Left lung (tissue), 10 donors: ENCODE data around the gene EPHB2. TPM values are rescaled to one million over a fixed set of nuclear protein-coding genes. Genes with fewer than 3 reads are reported as not detected.
"Not testable (repeated sequence)": the region's sequence is repeated elsewhere in the genome, so short reads cannot be mapped to it uniquely, and the experiment has no call there.

ENCODE experiments used
- ATAC-seq: fragments of 200-7000 bp; cut with Tn5 transposase; one replicate; pipeline ENCODE4 v1.9.1; 2020; ENCODE audit warnings: moderate library complexity
- DNase-seq, 4 donors: peaks; one replicate each; pipeline ENCODE4 v3.0.0-alpha.2; 2013 to 2020
- H3K27ac ChIP-seq, 2 donors: fragments of 200-600 bp; sonication (generic) in 1 of 2; one replicate each; pipeline versions ENCODE4 v1.5.0 to v1.8.0; 2020 to 2021
- H3K27me3 ChIP-seq, 2 donors: fragments of 200-600 bp; sonication (generic) in 1 of 2; one replicate each; pipeline versions ENCODE4 v1.5.0 to v1.8.0; 2020 to 2021
- H3K36me3 ChIP-seq, 2 donors: fragments of 200-600 bp; sonication (generic) in 1 of 2; one replicate each; pipeline versions ENCODE4 v1.5.0 to v1.8.0; 2020 to 2021
- H3K4me1 ChIP-seq, 2 donors: fragments of 200-600 bp; one replicate each; pipeline ENCODE4 v1.8.0; 2021
- H3K4me3 ChIP-seq, 2 donors: fragments of 200-600 bp; sonication (generic) in 1 of 2; one replicate each; pipeline versions ENCODE4 v1.5.0 to v1.8.0; 2020 to 2021; ENCODE audit warnings: mild to moderate bottlenecking in 1 of 2
- H3K9me3 ChIP-seq, 2 donors: fragments of 200-600 bp; sonication (generic) in 1 of 2; one replicate each; pipeline versions ENCODE4 v1.5.0 to v1.8.0; 2020 to 2021
- intact Hi-C, 2 donors: fragments of 100-400 bp; cut with DNase I; formaldehyde crosslinking; loops; one replicate each; pipeline versions ENCODE4 v1.11.2 to v1.14.2; 2022
- polyA plus RNA-seq, 6 donors: library from polyadenylated mRNA; unstranded; fragments of 120-200 nt; gene quantifications; one replicate each; pipeline ENCODE4 v1.2.1, GENCODE V29; 2013; ENCODE audit not compliant: insufficient read length in 6 of 6
- total RNA-seq, 2 donors: library from RNA; stranded (reverse); fragmentation: NEBNext Ultra II Directional; extraction: Animal tissue kit (Norgen Biotek cat#: 25700); gene quantifications; one replicate each; pipeline ENCODE4 v1.2.1, GENCODE V29; 2021
- TF ChIP-seq, protein P1 (sequence below), 2 donors: fragments of 200-600 bp; sonication (generic) in 1 of 2; IDR thresholded peaks; one replicate each; pipeline versions ENCODE4 v1.5.0 to v1.8.0; 2021; ENCODE audit warnings: antibody characterized with exemption in 2 of 2
- donor health status: DM: no; HTN: yes; CAD: no.
- donor health status: DM: no; HTN: no; CAD: no.

Gene EPHB2
- total and polyA plus RNA-seq, 8 donors, result 11.3 to 21.0 (median 17.2) TPM

DNA sequence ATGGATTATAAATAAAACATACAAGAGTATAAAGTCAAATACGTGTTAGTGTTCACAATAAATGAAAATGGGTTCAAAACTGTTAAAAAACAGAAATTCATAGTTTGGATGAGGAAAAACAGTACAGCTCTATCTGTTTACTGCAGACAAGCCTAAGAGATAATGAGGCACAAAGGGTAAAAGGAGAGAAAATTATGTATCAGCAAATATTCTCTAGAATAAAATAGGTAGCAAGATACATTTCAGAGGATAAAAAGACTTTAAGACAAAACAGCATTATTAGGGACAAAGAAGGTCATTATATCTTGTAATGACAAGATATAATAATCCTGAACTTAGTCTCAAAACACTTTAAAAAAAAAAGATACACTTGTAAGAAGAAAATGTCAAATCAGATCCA lies 123.1 kb downstream of the EPHB2 start:
- DNase-seq, result no peak
- intact Hi-C loops, result no loop called here

DNA sequence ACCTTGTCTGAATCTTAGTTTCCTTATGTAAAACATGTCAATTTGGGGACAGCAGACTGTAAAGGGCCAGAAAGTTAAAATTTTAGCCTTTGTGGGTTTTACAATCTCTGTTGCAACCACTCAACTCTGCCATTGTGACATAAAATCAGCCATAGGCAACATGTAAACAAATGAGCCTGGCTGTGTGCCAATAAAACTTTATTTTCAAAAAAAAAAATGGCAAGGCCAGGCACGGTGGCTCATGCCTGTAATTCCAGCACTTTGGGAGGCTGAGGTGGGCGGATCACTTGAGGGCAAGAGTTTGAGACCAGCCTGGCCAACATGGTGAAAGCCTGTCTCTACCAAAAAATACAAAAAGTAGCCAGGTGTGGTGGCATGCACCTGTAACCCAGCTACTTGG lies 123.8 kb downstream of the EPHB2 start:
- H3K27ac ChIP-seq, ATAC-seq, H3K36me3 ChIP-seq, H3K4me3 ChIP-seq, H3K9me3 ChIP-seq, H3K4me1 ChIP-seq, intact Hi-C loops, DNase-seq, H3K27me3 ChIP-seq: not testable (repeated sequence)

More for the DNA sequence above, 123.1 kb downstream of the EPHB2 start:
- Histone ChIP-seq H3K27ac (no peak overlapping the region), H3K9me3 (no peaks in the 10 kb centered on the region), H3K27me3 (peaks cover 0 to 5% of the 10 kb centered on the region in 2 donors), H3K4me3 (no peak overlapping the region), H3K36me3 (no peaks in the 10 kb centered on the region), H3K4me1 (no peaks in the 10 kb centered on the region)
- ATAC-seq, result no peak
- TF ChIP-seq, protein P1, sequence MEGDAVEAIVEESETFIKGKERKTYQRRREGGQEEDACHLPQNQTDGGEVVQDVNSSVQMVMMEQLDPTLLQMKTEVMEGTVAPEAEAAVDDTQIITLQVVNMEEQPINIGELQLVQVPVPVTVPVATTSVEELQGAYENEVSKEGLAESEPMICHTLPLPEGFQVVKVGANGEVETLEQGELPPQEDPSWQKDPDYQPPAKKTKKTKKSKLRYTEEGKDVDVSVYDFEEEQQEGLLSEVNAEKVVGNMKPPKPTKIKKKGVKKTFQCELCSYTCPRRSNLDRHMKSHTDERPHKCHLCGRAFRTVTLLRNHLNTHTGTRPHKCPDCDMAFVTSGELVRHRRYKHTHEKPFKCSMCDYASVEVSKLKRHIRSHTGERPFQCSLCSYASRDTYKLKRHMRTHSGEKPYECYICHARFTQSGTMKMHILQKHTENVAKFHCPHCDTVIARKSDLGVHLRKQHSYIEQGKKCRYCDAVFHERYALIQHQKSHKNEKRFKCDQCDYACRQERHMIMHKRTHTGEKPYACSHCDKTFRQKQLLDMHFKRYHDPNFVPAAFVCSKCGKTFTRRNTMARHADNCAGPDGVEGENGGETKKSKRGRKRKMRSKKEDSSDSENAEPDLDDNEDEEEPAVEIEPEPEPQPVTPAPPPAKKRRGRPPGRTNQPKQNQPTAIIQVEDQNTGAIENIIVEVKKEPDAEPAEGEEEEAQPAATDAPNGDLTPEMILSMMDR (IDR thresholded peaks at IDR 0.05), result no peak

DNA sequence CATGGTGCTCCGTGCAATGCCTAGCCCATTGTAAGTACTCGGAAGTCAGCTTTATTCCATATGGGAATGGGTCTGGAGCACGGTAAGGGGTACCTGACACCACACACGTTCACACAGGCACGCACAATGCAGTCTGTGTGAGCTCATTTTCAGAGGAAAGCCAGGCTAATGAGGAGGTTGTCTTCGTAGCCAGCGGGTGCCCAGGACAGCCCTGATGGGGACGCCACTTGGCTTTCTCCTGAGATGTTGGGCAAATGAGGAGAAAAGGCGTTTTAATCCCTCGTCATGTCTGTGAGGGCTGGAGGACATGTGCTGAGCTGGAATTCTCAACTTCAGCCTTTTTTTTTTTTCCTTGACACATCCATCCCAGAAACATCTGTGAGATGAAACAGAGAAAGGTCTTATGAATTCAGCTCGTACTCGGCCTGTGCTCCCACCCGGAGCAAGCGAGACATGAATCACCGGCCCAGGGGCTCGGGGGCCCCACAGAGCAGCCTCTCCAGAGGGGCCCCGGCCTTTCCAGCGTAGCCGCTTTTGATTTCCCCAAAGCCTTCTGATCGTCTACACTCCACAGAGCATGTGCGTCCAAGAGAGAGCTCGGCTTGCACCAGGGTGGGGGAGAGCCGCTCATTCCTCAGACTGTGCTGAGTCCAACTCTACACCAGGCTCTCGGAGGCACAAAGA lies 125.1 kb downstream of the EPHB2 start:
- Histone ChIP-seq H3K27me3 (peaks cover 0 to 5% of the 10 kb centered on the region in 2 donors), H3K27ac (no peak overlapping the region), H3K9me3 (no peaks in the 10 kb centered on the region), H3K36me3 (no peaks in the 10 kb centered on the region), H3K4me1 (no peaks in the 10 kb centered on the region), H3K4me3 (no peak overlapping the region)
- ATAC-seq (no peak), DNase-seq (no peak)
- TF ChIP-seq, protein P1 (IDR thresholded peaks at IDR 0.05), result no peak
- intact Hi-C loops, result no loop called here

DNA sequence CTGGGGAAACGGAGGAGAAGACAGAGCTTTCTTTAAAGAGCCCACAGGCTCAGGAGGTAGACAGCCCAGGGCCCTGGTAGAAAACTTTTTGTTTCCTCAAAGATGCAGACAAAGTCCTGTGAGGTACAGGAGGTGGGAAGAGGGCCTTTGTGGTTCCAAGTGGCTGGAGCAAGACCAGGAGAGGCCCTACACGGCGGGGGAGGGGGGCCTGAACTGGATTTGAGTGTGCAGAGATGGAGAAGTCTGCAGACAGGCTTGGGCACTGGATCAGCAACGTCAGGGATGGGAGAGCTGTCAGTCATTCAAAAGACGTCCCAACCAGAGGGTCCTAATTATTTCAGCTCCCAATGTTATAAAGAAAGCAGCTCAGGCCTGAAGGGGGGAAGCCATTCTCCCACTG lies 126.2 kb downstream of the EPHB2 start:
- Histone ChIP-seq H3K27me3 (peaks cover 0 to 8% of the 10 kb centered on the region in 2 donors), H3K9me3 (no peaks in the 10 kb centered on the region), H3K4me3 (no peak overlapping the region), H3K27ac (no peak overlapping the region), H3K36me3 (no peaks in the 10 kb centered on the region), H3K4me1 (no peaks in the 10 kb centered on the region)
- DNase-seq (peak in 1 of 4 donors; percentile 10), ATAC-seq (no peak)
- TF ChIP-seq, protein P1 (IDR thresholded peaks at IDR 0.05), result no peak
- intact Hi-C loops, result no loop called here

GRCh38 chr1:22837332-22837731 lies 126.7 kb downstream of the EPHB2 start:
- H3K9me3 ChIP-seq, result no peaks in the 10 kb centered on the region
- no peak overlapping the region for H3K4me3 ChIP-seq
- H3K36me3 ChIP-seq, result no peaks in the 10 kb centered on the region
- peaks cover 0 to 13% of the 10 kb centered on the region in 2 donors for H3K27me3 ChIP-seq
- TF ChIP-seq, protein P1 (IDR thresholded peaks at IDR 0.05), result no peak
- intact Hi-C loops, result no loop called here
- no peak for DNase-seq
- H3K4me1 ChIP-seq, result no peaks in the 10 kb centered on the region
- H3K27ac ChIP-seq, result no peak overlapping the region
- no peak for ATAC-seq

GRCh38 chr1:22838965-22839364 lies 128.3 kb downstream of the EPHB2 start:
- Histone ChIP-seq H3K27me3 (peaks cover 0 to 16% of the 10 kb centered on the region in 2 donors), H3K9me3 (no peaks in the 10 kb centered on the region), H3K4me3 (no peak overlapping the region), H3K27ac (no peak overlapping the region), H3K4me1 (no peaks in the 10 kb centered on the region), H3K36me3 (no peaks in the 10 kb centered on the region)
- ATAC-seq (no peak), DNase-seq (peak in 1 of 4 donors; percentile 1)
- TF ChIP-seq, protein P1 (IDR thresholded peaks at IDR 0.05), result no peak
- intact Hi-C loops, result no loop called here
